Prostate gland (tissue), 2 donors: ENCODE measurements around the gene EEFSEC.

Experiments
- CTCF ChIP-seq, 4 experiments: fragments of 200-600 bp in 2 of 4; fragments of 450-650 bp in 2 of 4; sonication (generic) in 2 of 4; IDR thresholded peaks; 1 replicate in 3 of 4; 2 replicates in 1 of 4; pipeline ENCODE4 v1.5.1; 2016 to 2019; ENCODE audit warnings: antibody characterized with exemption in 4 of 4, mild to moderate bottlenecking in 2 of 4, moderate library complexity in 2 of 4
- POLR2A ChIP-seq: fragments of 450-650 bp; IDR thresholded peaks from one replicate; pipeline ENCODE4 v1.6.1; 2016; ENCODE audit warnings: antibody characterized with exemption, mild to moderate bottlenecking
- POLR2AphosphoS5 ChIP-seq: sonication (generic); formaldehyde crosslinking; IDR thresholded peaks from one replicate; pipeline ENCODE4 v1.6.1; 2017; ENCODE audit warnings: antibody characterized with exemption

- TF ChIP-seq POLR2A (no peak), CTCF (IDR thresholded peaks at IDR 0.05) (peak in 2 of 4 experiments; percentile 41 to 44), POLR2AphosphoS5 (peak; percentile 6)
Measured at GRCh38 chr3:128133273-128133883, 19.9 kb upstream of the EEFSEC start.
